ENCODE measurements around the gene SERINC3. TPM values are rescaled to one million over a fixed set of nuclear protein-coding genes. Genes with fewer than 3 reads are reported as not detected.
A peak's percentile ranks its signal among the peaks of the same experiment; 100 is the strongest.

SERINC3 gene
- total RNA-seq, 1 experiment from 2014 or later, result 110 TPM

GRCh38 chr20:44522841-44523240 lies 971 bp upstream of the SERINC3 start:
- Histone ChIP-seq H3K4me3 (peak overlapping the region; percentile 92; the same call in 1 of the 2 replicates), H3K27ac (peak overlapping the region; percentile 72; the same call in 1 of the 2 replicates), H3K4me2 (peak overlapping the region; percentile 98), H3F3A (ENCODE audit: insufficient read depth, low read depth) (peaks cover 16% of the 10 kb centered on the region; the same call in 1 of the 2 replicates), H4K20me1 (ENCODE audit: insufficient read depth) (peaks cover 35% of the 10 kb centered on the region), H3K36me3 (ENCODE audit: low read depth) (no peaks in the 10 kb centered on the region), H3K9me2 (ENCODE audit: insufficient read depth) (no peaks in the 10 kb centered on the region), H2AFZ (no peak overlapping the region), H3K9me3 (ENCODE audit: insufficient read depth, low read depth) (no peaks in the 10 kb centered on the region), H3K27me3 (ENCODE audit: insufficient read depth, low read depth) (no peaks in the 10 kb centered on the region), H3K4me1 (replicated peaks; ENCODE audit: insufficient read depth) (peaks cover 39% of the 10 kb centered on the region), H3K79me2 (ENCODE audit: low read depth) (peaks cover 40% of the 10 kb centered on the region)
- BruUV-seq (replicated peaks), result no TSS peak
- no peak for DNase-seq
- POLR2A ChIA-PET (ENCODE audit: unreplicated experiment), result interaction anchor here (0.7 kb wide), 2 partner anchors 47 to 63 kb away, joined by 3 to 7 read pairs; no protein-coding TSS in a partner anchor
- intact Hi-C loops (cut with micrococcal nuclease; ENCODE audit: unreplicated experiment), result loop anchor here (2.0 to 5.0 kb wide), 2 partner anchors 88 to 159 kb away; no protein-coding TSS in a partner anchor
- no peak for TF ChIP-seq CTCF (conservative IDR thresholded peaks at IDR 0.05)
- TF ChIP-seq EZH2 (IDR thresholded peaks at IDR 0.05; ENCODE audit: low read depth), result no peak
- CTCF ChIA-PET, result interaction anchor here (0.6 kb wide), 1 partner anchor 165 kb away, joined by 5 read pairs; no protein-coding TSS in a partner anchor

GRCh38 chr20:44520881-44521280 lies 989 bp downstream of the SERINC3 start:
- H3K27me3 ChIP-seq (ENCODE audit: insufficient read depth, low read depth), result no peaks in the 10 kb centered on the region
- DNase-seq, result no peak
- no peaks in the 10 kb centered on the region for H3K36me3 ChIP-seq (ENCODE audit: low read depth)
- H2AFZ ChIP-seq, result no peak overlapping the region
- intact Hi-C loops (cut with micrococcal nuclease; ENCODE audit: unreplicated experiment), result loop anchor here (5.0 kb wide), 1 partner anchor 161 kb away; no protein-coding TSS in a partner anchor
- H3K4me2 ChIP-seq, result peak overlapping the region; percentile 98
- no peak overlapping the region for H3K27ac ChIP-seq
- H3K79me2 ChIP-seq (ENCODE audit: low read depth), result peaks cover 59% of the 10 kb centered on the region
- BruUV-seq (replicated peaks), result no TSS peak
- peaks cover 51% of the 10 kb centered on the region for H4K20me1 ChIP-seq (ENCODE audit: insufficient read depth)
- POLR2A ChIA-PET (ENCODE audit: unreplicated experiment), result interaction anchor here (0.6 to 0.7 kb wide), 2 partner anchors 14 to 389 kb away, joined by 5 to 32 read pairs; no protein-coding TSS in a partner anchor
- TF ChIP-seq CTCF (conservative IDR thresholded peaks at IDR 0.05) (no peak), EZH2 (IDR thresholded peaks at IDR 0.05; ENCODE audit: low read depth) (no peak)
- peaks cover 30% of the 10 kb centered on the region for H3K4me1 ChIP-seq (replicated peaks; ENCODE audit: insufficient read depth)
- H3F3A ChIP-seq (ENCODE audit: insufficient read depth, low read depth), result peaks cover 7% of the 10 kb centered on the region; the same call in 1 of the 2 replicates
- CTCF ChIA-PET, result no interaction called here
- no peaks in the 10 kb centered on the region for H3K9me3 ChIP-seq (ENCODE audit: insufficient read depth, low read depth)
- no peaks in the 10 kb centered on the region for H3K9me2 ChIP-seq (ENCODE audit: insufficient read depth)
- peak overlapping the region; percentile 92 for H3K4me3 ChIP-seq

GRCh38 chr20:44518248-44518647 lies 3.6 kb downstream of the SERINC3 start:
- Histone ChIP-seq H3K79me2 (ENCODE audit: low read depth) (peaks cover 79% of the 10 kb centered on the region), H3K27ac (no peak overlapping the region), H4K20me1 (ENCODE audit: insufficient read depth) (peaks cover 67% of the 10 kb centered on the region), H3K4me2 (no peak overlapping the region), H3K4me1 (replicated peaks; ENCODE audit: insufficient read depth) (peaks cover 26% of the 10 kb centered on the region), H3K36me3 (ENCODE audit: low read depth) (no peaks in the 10 kb centered on the region), H3K27me3 (ENCODE audit: insufficient read depth, low read depth) (no peaks in the 10 kb centered on the region), H3K9me3 (ENCODE audit: insufficient read depth, low read depth) (no peaks in the 10 kb centered on the region), H3K9me2 (ENCODE audit: insufficient read depth) (no peaks in the 10 kb centered on the region), H2AFZ (no peak overlapping the region), H3F3A (ENCODE audit: insufficient read depth, low read depth) (peaks cover 10% of the 10 kb centered on the region; the same call in 1 of the 2 replicates), H3K4me3 (no peak overlapping the region)
- intact Hi-C loops (cut with micrococcal nuclease; ENCODE audit: unreplicated experiment), result no loop called here
- TF ChIP-seq CTCF (conservative IDR thresholded peaks at IDR 0.05), result no peak
- no peak for TF ChIP-seq EZH2 (IDR thresholded peaks at IDR 0.05; ENCODE audit: low read depth)
- CTCF ChIA-PET, result interaction anchor here (0.7 kb wide), 1 partner anchor 35 kb away, joined by 7 read pairs; no protein-coding TSS in a partner anchor
- DNase-seq, result no peak
- no TSS peak for BruUV-seq (replicated peaks)
- POLR2A ChIA-PET (ENCODE audit: unreplicated experiment), result no interaction called here
